ENCODE results near the gene BHLHE40.

Gene BHLHE40

DNA sequence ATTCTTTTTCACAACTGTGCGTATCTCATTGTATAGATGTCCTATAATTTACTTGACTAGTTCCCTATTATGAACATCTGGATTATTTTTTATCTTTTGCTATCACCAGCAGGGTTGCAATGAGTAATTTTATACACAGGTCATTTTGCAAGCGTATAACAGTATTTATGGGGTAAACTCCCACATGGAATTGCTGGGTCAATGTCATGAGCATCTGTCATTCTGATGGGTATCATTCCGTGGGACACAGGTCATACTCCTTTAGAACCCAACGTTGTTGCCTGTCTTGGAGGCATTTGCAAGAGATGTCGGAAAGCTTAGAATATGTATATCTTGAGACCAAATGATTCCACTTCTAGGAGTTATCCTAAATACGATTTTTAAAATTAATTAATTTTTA, 12.9 kb downstream of the BHLHE40 start:
- Histone ChIP-seq H3K36me3 (ENCODE audit: insufficient read depth) (no peaks in the 10 kb centered on the region), H3K9ac (no peak overlapping the region), H2AFZ (ENCODE audit: low read depth) (no peak overlapping the region), H3K79me2 (ENCODE audit: insufficient read depth, low read depth) (no peaks in the 10 kb centered on the region), H3K4me1 (ENCODE audit: low read depth, poor library complexity, severe bottlenecking) (no peaks in the 10 kb centered on the region), H3K4me3 (IDR thresholded peaks at IDR 0.05; ENCODE audit: insufficient read depth, low read depth, low read length) (no peak overlapping the region), H3K4me2 (no peak overlapping the region), H3K27me3 (ENCODE audit: insufficient read depth, low read depth) (no peaks in the 10 kb centered on the region), H3K27ac (no peak overlapping the region), H4K20me1 (ENCODE audit: insufficient read depth) (no peaks in the 10 kb centered on the region)
- TF ChIP-seq, protein P1, sequence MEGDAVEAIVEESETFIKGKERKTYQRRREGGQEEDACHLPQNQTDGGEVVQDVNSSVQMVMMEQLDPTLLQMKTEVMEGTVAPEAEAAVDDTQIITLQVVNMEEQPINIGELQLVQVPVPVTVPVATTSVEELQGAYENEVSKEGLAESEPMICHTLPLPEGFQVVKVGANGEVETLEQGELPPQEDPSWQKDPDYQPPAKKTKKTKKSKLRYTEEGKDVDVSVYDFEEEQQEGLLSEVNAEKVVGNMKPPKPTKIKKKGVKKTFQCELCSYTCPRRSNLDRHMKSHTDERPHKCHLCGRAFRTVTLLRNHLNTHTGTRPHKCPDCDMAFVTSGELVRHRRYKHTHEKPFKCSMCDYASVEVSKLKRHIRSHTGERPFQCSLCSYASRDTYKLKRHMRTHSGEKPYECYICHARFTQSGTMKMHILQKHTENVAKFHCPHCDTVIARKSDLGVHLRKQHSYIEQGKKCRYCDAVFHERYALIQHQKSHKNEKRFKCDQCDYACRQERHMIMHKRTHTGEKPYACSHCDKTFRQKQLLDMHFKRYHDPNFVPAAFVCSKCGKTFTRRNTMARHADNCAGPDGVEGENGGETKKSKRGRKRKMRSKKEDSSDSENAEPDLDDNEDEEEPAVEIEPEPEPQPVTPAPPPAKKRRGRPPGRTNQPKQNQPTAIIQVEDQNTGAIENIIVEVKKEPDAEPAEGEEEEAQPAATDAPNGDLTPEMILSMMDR (conservative IDR thresholded peaks at IDR 0.05; ENCODE audit: low read depth, low read length), result no peak

DNA sequence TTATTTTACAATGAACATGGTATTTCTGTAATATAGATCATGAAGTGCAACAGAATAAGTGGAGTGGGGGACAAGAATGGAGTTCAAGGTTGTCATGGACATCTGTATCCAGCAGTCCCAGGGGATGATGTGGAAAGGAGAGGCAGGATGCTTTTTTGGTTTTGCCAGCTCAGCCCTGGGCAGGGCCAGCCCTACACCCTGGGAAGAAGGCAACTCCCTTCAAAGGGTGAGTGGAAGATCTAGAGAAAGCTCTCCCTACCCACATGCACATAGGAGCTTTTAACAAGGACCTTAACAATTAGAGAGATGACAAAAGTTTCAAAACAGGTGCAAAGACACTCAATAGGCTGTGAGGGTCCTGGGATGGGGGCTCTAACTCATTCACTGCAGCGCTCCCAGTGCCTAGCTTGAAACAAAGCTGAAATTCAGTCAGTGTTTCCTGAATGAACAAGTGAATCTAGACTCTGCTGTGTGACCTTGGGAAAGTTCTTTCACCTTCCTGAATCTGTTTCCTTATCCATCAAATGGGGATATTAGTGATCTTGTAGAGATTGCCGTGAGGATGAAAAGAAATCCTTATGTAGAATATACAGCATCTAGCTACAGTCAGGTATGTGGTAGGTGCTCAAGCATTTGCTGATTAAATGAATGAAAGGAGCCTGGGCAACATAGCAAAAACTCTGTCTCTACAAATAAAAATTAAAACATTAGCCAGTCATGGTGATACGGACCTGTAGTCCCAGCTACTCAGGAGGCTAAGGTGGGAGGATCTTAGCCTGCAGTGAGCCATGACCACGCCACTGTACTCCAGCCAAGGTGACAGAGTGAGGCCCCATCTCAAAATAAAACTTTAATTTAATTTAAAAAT, 14.3 kb downstream of the BHLHE40 start:
- no peaks in the 10 kb centered on the region for H3K27me3 ChIP-seq (ENCODE audit: insufficient read depth, low read depth)
- no peak overlapping the region for H3K4me3 ChIP-seq (IDR thresholded peaks at IDR 0.05; ENCODE audit: insufficient read depth, low read depth, low read length)
- no peaks in the 10 kb centered on the region for H3K4me1 ChIP-seq (ENCODE audit: low read depth, poor library complexity, severe bottlenecking)
- H3K9ac ChIP-seq, result no peak overlapping the region
- H3K79me2 ChIP-seq (ENCODE audit: insufficient read depth, low read depth), result no peaks in the 10 kb centered on the region
- H3K27ac ChIP-seq, result no peak overlapping the region
- H3K36me3 ChIP-seq (ENCODE audit: insufficient read depth), result no peaks in the 10 kb centered on the region
- no peaks in the 10 kb centered on the region for H4K20me1 ChIP-seq (ENCODE audit: insufficient read depth)
- no peak overlapping the region for H3K4me2 ChIP-seq
- H2AFZ ChIP-seq (ENCODE audit: low read depth), result no peak overlapping the region
- TF ChIP-seq, protein P1 (conservative IDR thresholded peaks at IDR 0.05; ENCODE audit: low read depth, low read length), result no peak

DNA sequence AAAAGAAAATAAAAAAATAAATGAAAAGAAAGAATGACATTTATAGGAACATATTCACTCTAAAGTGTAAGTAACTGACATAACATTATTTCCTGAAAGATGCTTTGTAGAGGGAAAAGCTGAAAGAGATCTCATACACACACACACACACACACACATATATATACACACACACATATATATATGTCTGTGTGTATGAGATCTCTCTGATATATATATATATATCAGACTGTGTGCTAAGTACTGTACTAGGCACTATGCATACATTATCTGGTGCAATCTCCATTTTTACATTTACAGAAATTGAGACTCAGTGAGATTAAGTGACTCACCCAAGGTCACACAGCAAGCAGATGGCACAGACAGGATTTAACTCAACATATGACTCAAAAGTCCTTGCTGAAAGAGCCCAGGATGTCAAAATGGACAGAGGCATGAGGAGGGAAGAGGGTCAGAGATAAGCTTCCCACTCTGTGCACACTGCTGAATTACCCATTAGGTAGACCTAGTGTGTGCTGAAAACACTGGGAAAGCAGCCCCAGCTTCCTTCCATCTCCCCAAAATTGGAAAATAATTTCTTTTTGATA, 15.0 kb downstream of the BHLHE40 start:
- Histone ChIP-seq H3K79me2 (ENCODE audit: insufficient read depth, low read depth) (no peaks in the 10 kb centered on the region), H3K27ac (no peak overlapping the region), H3K4me3 (IDR thresholded peaks at IDR 0.05; ENCODE audit: insufficient read depth, low read depth, low read length) (no peak overlapping the region), H3K4me2 (no peak overlapping the region), H3K27me3 (ENCODE audit: insufficient read depth, low read depth) (no peaks in the 10 kb centered on the region), H3K36me3 (ENCODE audit: insufficient read depth) (no peaks in the 10 kb centered on the region), H4K20me1 (ENCODE audit: insufficient read depth) (no peaks in the 10 kb centered on the region), H2AFZ (ENCODE audit: low read depth) (no peak overlapping the region), H3K9ac (no peak overlapping the region), H3K4me1 (ENCODE audit: low read depth, poor library complexity, severe bottlenecking) (no peaks in the 10 kb centered on the region)
- TF ChIP-seq, protein P1 (conservative IDR thresholded peaks at IDR 0.05; ENCODE audit: low read depth, low read length), result no peak

- Histone ChIP-seq H4K20me1 (ENCODE audit: insufficient read depth) (no peaks in the 10 kb centered on the region), H3K4me1 (ENCODE audit: low read depth, poor library complexity, severe bottlenecking) (no peaks in the 10 kb centered on the region), H2AFZ (ENCODE audit: low read depth) (no peak overlapping the region), H3K36me3 (ENCODE audit: insufficient read depth) (no peaks in the 10 kb centered on the region), H3K27ac (no peak overlapping the region), H3K79me2 (ENCODE audit: insufficient read depth, low read depth) (no peaks in the 10 kb centered on the region), H3K4me2 (no peak overlapping the region), H3K4me3 (IDR thresholded peaks at IDR 0.05; ENCODE audit: insufficient read depth, low read depth, low read length) (no peak overlapping the region), H3K9ac (no peak overlapping the region), H3K27me3 (ENCODE audit: insufficient read depth, low read depth) (no peaks in the 10 kb centered on the region)
- TF ChIP-seq, protein P1 (conservative IDR thresholded peaks at IDR 0.05; ENCODE audit: low read depth, low read length), result no peak
Observed at GRCh38 chr3:4994823-4995499, 15.7 kb downstream of the BHLHE40 start.

Data from KMS-11 (cell line).